CD4-positive, alpha-beta T cell treated with Interleukin-21 for 1 hour (primary cell): ENCODE measurements around the gene EGR1.

Experiments used
- DNase-seq: peaks from one replicate; pipeline ENCODE4 v3.0.0-alpha.2; 2020

EGR1 gene

GRCh38 chr5:138465261-138466124 lies at the start of gene EGR1:
Gene EGR1, plus strand, starts transcription at chr5:138465479. Its CDS starts 283 bp downstream, at chr5:138465762.
- DNase-seq: peak; percentile 98

GRCh38 chr5:138418444-138418843 lies 46.8 kb upstream of the EGR1 start:
- no peak for DNase-seq

- no peak for DNase-seq
These were observed 40.2 kb upstream of the EGR1 start for GRCh38 chr5:138425079-138425478.

GRCh38 chr5:138435943-138436342 lies 29.3 kb upstream of the EGR1 start:
- no peak for DNase-seq

GRCh38 chr5:138438003-138438723 lies 27.1 kb upstream of the EGR1 start:
- DNase-seq: no peak

GRCh38 chr5:138438724-138439476 lies 26.4 kb upstream of the EGR1 start, which contains the start of gene REEP2:
Gene REEP2, plus strand, starts transcription at chr5:138439057. Its CDS starts 152 bp downstream, at chr5:138439209.
- DNase-seq: peak; percentile 60

- no peak for DNase-seq
These were observed 25.7 kb upstream of the EGR1 start for GRCh38 chr5:138439477-138440158.

- DNase-seq: no peak
These were observed 24.9 kb upstream of the EGR1 start for GRCh38 chr5:138440159-138441073.

GRCh38 chr5:138441221-138441620 lies 24.1 kb upstream of the EGR1 start:
- no peak for DNase-seq

- DNase-seq: no peak
These were observed 21.1 kb upstream of the EGR1 start for GRCh38 chr5:138444078-138444773.

GRCh38 chr5:138444774-138445546 lies 20.3 kb upstream of the EGR1 start:
- no peak for DNase-seq

- no peak for DNase-seq
These were observed 19.6 kb upstream of the EGR1 start for GRCh38 chr5:138445547-138446271.

- DNase-seq: no peak
These were observed 17.2 kb upstream of the EGR1 start for GRCh38 chr5:138448070-138448469.

GRCh38 chr5:138448481-138449398 lies 16.5 kb upstream of the EGR1 start:
- no peak for DNase-seq

- DNase-seq: peak; percentile 76
These were observed 15.6 kb upstream of the EGR1 start for GRCh38 chr5:138449501-138450239.

- no peak for DNase-seq
These were observed 14.3 kb upstream of the EGR1 start for GRCh38 chr5:138450971-138451370.

GRCh38 chr5:138452720-138453119 lies 12.6 kb upstream of the EGR1 start:
- no peak for DNase-seq
